NCI-H2227 (cell line): Measurements from ENCODE around the gene PREX1.

Experiments used
- DNase-seq: peaks from one replicate; lab custom pipeline; 2025; ENCODE audit not compliant: unreplicated experiment; lab: John Stamatoyannopoulos, UW

PREX1 gene

GRCh38 chr20:48667889-48668413, 159.8 kb downstream of the PREX1 start:
- no peak for DNase-seq

GRCh38 chr20:48667481-48667880, 160.3 kb downstream of the PREX1 start:
- no peak for DNase-seq

- DNase-seq: no peak
Observed at GRCh38 chr20:48665785-48666184, 162.0 kb downstream of the PREX1 start.

GRCh38 chr20:48662711-48663110, 165.1 kb downstream of the PREX1 start:
- DNase-seq: no peak

GRCh38 chr20:48661575-48662455, 166.0 kb downstream of the PREX1 start:
- no peak for DNase-seq

GRCh38 chr20:48660788-48661187, 167.0 kb downstream of the PREX1 start:
- DNase-seq: no peak

GRCh38 chr20:48659858-48660257, 167.9 kb downstream of the PREX1 start:
- no peak for DNase-seq

GRCh38 chr20:48658505-48658904, 169.3 kb downstream of the PREX1 start:
- no peak for DNase-seq

GRCh38 chr20:48658198-48658476, 169.7 kb downstream of the PREX1 start:
- DNase-seq: no peak

GRCh38 chr20:48657426-48658197, 170.2 kb downstream of the PREX1 start:
- peak; percentile 81 for DNase-seq

GRCh38 chr20:48656661-48657211, 171.1 kb downstream of the PREX1 start:
- DNase-seq: peak; percentile 15

- DNase-seq: no peak
Observed at GRCh38 chr20:48656137-48656536, 171.7 kb downstream of the PREX1 start.

GRCh38 chr20:48653706-48654051, 174.1 kb downstream of the PREX1 start:
- no peak for DNase-seq

GRCh38 chr20:48652961-48653705, 174.7 kb downstream of the PREX1 start:
- DNase-seq: no peak

GRCh38 chr20:48651960-48652359, 175.8 kb downstream of the PREX1 start:
- no peak for DNase-seq

- DNase-seq: no peak
Observed at GRCh38 chr20:48651271-48651670, 176.5 kb downstream of the PREX1 start.

GRCh38 chr20:48649868-48650267, 177.9 kb downstream of the PREX1 start:
- no peak for DNase-seq

GRCh38 chr20:48649104-48649626, 178.6 kb downstream of the PREX1 start:
- DNase-seq: no peak

GRCh38 chr20:48648482-48649051, 179.2 kb downstream of the PREX1 start:
- no peak for DNase-seq

- DNase-seq: no peak
Observed at GRCh38 chr20:48647858-48648257, 179.9 kb downstream of the PREX1 start.

GRCh38 chr20:48645666-48646065, 182.1 kb downstream of the PREX1 start:
- no peak for DNase-seq
